Esophagus (tissue), 2 donors: Measurements from ENCODE around the gene CLDN6. TPM values are rescaled to one million over a fixed set of nuclear protein-coding genes. Genes with fewer than 3 reads are reported as not detected.

Source experiments
- H3K27ac ChIP-seq, 2 donors: one replicate each; pipeline ENCODE4 v1.5.1; 2013; ENCODE audit warnings: low read depth in 2 of 2, mild to moderate bottlenecking in 2 of 2, inconsistent platforms in 1 of 2, low read length in 1 of 2, moderate library complexity in 1 of 2
- H3K27me3 ChIP-seq, 2 donors: one replicate each; pipeline ENCODE4 v1.6.1; 2013; ENCODE audit warnings: low read length in 2 of 2, control low read depth in 1 of 2, mild to moderate bottlenecking in 1 of 2; ENCODE audit not compliant: insufficient read depth in 2 of 2, control insufficient read depth in 1 of 2
- H3K36me3 ChIP-seq, 2 donors: one replicate each; pipeline ENCODE4 v1.6.1; 2013; ENCODE audit warnings: low read length in 1 of 2; ENCODE audit not compliant: control insufficient read depth in 2 of 2, insufficient read depth in 2 of 2
- H3K4me1 ChIP-seq, 2 donors: one replicate each; pipeline ENCODE4 v1.6.1; 2013; ENCODE audit warnings: low read length in 1 of 2; ENCODE audit not compliant: control insufficient read depth in 2 of 2, insufficient read depth in 2 of 2
- H3K4me3 ChIP-seq, 2 donors: one replicate each; pipeline ENCODE4 v1.5.1; 2013; ENCODE audit warnings: low read length in 2 of 2, mild to moderate bottlenecking in 2 of 2, low read depth in 1 of 2, moderate library complexity in 1 of 2
- H3K9me3 ChIP-seq, 2 donors: one replicate each; pipeline ENCODE4 v1.6.1; 2013; ENCODE audit warnings: mild to moderate bottlenecking in 2 of 2, low read depth in 1 of 2, low read length in 1 of 2, moderate library complexity in 1 of 2; ENCODE audit not compliant: control insufficient read depth in 2 of 2, insufficient read depth in 1 of 2
- WGBS, 2 donors: extraction: QIAGEN DNeasy Blood & Tissue Kit; methylation state at CpG; one replicate each; pipeline ENCODE4 v1.1.7; 2013; 5-methylcytosine and 5-hydroxymethylcytosine counted together
- polyA plus RNA-seq, 2 donors: library from polyadenylated mRNA; stranded (reverse); fragments of 200-250 nt; gene quantifications; one replicate each; pipeline ENCODE4 v1.2.3, GENCODE V29; 2013
- donor health status: healthy with polysubstance abuse.
- donor health status: Bipolar disorder and iron deficiency.

Gene CLDN6
- polyA plus RNA-seq, 2 donors, result 0.06 TPM; not detected in 1

DNA sequence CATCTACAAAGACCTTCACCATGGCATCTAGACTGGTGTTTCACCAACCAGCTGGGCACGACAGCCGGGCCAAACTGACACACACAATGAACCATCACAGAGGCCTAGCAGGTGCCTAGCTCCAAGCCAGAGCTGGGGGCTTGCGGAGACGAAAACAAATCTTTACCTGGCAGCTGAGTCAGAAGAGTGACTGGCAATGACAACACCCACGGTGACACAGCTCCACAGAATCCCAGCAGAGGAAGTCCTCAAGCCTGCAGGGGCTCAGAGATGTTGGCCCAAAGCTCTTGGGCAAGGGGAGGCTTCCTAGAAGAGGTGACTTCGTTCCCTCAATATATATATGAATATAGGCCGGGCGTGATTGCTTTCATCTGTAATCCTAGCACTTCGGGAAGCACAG lies 33.5 kb upstream of the CLDN6 start:
- Histone ChIP-seq H3K4me1 (peaks cover 2 to 4% of the 10 kb centered on the region in 2 donors), H3K9me3 (no peaks in the 10 kb centered on the region), H3K27me3 (peaks cover 0 to 9% of the 10 kb centered on the region in 2 donors), H3K4me3 (no peak overlapping the region), H3K36me3 (peaks cover 0 to 5% of the 10 kb centered on the region in 2 donors), H3K27ac (no peak overlapping the region)
- WGBS, 2 donors, result 57 to 73% methylated on average over 9 of the region's 9 CpGs

- no peaks in the 10 kb centered on the region for H3K9me3 ChIP-seq
- no peak overlapping the region for H3K4me3 ChIP-seq
- peaks cover 0 to 9% of the 10 kb centered on the region in 2 donors for H3K27me3 ChIP-seq
- peaks cover 2 to 4% of the 10 kb centered on the region in 2 donors for H3K4me1 ChIP-seq
- WGBS, 2 donors, result 37 to 42% methylated on average over 4 of the region's 4 CpGs
- peaks cover 0 to 5% of the 10 kb centered on the region in 2 donors for H3K36me3 ChIP-seq
- H3K27ac ChIP-seq, result no peak overlapping the region
Measured at GRCh38 chr16:3051009-3051408, 33.0 kb upstream of the CLDN6 start.

DNA sequence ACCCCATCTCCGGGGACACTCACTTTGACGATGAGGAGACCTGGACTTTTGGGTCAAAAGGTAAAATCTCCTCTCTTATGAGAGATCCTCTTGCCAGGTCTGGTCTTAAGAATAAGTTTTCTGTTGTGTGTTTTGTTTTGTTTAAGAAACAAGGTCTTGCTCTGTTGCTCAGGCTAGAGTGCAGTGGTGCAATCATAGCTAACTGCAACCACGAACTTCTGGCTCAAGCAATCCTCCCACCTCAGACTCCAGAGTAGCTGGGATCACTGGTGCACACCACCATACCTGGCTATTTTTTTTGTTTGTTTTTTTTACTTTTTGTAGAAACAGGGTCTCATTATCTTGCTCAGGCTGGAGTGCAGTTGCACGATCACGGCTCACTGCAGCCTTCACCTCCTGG lies 32.5 kb upstream of the CLDN6 start:
- 74 to 86% methylated on average over 5 of the region's 5 CpGs for WGBS, 2 donors
- peaks cover 0 to 13% of the 10 kb centered on the region in 2 donors for H3K27me3 ChIP-seq
- peaks cover 4 to 7% of the 10 kb centered on the region in 2 donors for H3K4me1 ChIP-seq
- peaks cover 0 to 5% of the 10 kb centered on the region in 2 donors for H3K36me3 ChIP-seq
- no peaks in the 10 kb centered on the region for H3K9me3 ChIP-seq
- H3K27ac ChIP-seq, result no peak overlapping the region
- no peak overlapping the region for H3K4me3 ChIP-seq

DNA sequence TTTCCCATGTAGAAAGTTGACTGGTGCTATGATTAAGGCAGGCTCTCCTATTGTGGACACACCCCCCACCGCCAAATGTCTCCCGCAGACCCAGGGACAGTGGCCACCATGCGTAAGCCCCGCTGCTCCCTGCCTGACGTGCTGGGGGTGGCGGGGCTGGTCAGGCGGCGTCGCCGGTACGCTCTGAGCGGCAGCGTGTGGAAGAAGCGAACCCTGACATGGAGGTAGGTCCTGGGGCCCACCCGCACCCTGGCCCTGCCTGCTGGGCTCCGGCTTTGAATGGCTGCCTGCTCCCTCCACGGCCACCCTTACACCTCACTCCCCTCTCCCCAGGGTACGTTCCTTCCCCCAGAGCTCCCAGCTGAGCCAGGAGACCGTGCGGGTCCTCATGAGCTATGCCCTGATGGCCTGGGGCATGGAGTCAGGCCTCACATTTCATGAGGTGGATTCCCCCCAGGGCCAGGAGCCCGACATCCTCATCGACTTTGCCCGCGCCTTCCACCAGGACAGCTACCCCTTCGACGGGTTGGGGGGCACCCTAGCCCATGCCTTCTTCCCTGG lies 32.0 kb upstream of the CLDN6 start:
- WGBS, 2 donors, result 79 to 86% methylated on average over 26 of the region's 26 CpGs
- Histone ChIP-seq H3K4me3 (no peak overlapping the region), H3K27me3 (peaks cover 0 to 14% of the 10 kb centered on the region in 2 donors)

DNA sequence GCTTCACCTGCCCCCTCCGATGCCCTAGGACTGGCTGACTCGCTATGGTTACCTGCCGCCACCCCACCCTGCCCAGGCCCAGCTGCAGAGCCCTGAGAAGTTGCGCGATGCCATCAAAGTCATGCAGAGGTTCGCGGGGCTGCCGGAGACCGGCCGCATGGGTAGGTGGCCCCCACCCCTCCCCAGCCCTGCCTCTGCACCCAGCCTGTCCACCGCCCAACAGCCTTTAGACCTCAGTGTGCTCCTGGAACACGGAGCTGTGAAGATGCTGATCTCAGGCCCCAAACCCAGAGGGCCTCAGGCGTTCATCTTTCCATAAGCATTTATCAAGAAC lies 29.4 kb upstream of the CLDN6 start:
- no peak overlapping the region for H3K4me3 ChIP-seq
- H3K27me3 ChIP-seq, result peaks cover 0 to 20% of the 10 kb centered on the region in 2 donors
- H3K27ac ChIP-seq, result no peak overlapping the region
- no peaks in the 10 kb centered on the region for H3K36me3 ChIP-seq
- WGBS, 2 donors, result 15 to 16% methylated on average over 13 of the region's 13 CpGs
- peaks cover 5 to 6% of the 10 kb centered on the region in 2 donors for H3K4me1 ChIP-seq
- H3K9me3 ChIP-seq, result no peaks in the 10 kb centered on the region

More for the DNA sequence above, 32.0 kb upstream of the CLDN6 start:
- Histone ChIP-seq H3K27ac (no peak overlapping the region), H3K4me1 (peaks cover 6 to 7% of the 10 kb centered on the region in 2 donors), H3K9me3 (no peaks in the 10 kb centered on the region), H3K36me3 (peaks cover 0 to 5% of the 10 kb centered on the region in 2 donors)

- Histone ChIP-seq H3K27ac (no peak overlapping the region), H3K4me1 (peaks cover 5 to 6% of the 10 kb centered on the region in 2 donors), H3K27me3 (peaks cover 0 to 20% of the 10 kb centered on the region in 2 donors), H3K4me3 (peak overlapping the region; percentile 30 to 51), H3K9me3 (no peaks in the 10 kb centered on the region), H3K36me3 (no peaks in the 10 kb centered on the region)
- WGBS, 2 donors, result 1 to 2% methylated on average over 43 to 54 of the region's 54 CpGs
Measured at GRCh38 chr16:3046641-3047386, 28.8 kb upstream of the CLDN6 start.

- Histone ChIP-seq H3K27me3 (peaks cover 0 to 20% of the 10 kb centered on the region in 2 donors), H3K4me3 (peak within 1 kb of the TSS; percentile 30 to 51), H3K4me1 (peaks cover 5 to 6% of the 10 kb centered on the region in 2 donors), H3K36me3 (no peaks in the 10 kb centered on the region), H3K9me3 (no peaks in the 10 kb centered on the region), H3K27ac (no peak within 1 kb of the TSS)
- 1 to 2% methylated on average over 47 to 86 of the region's 86 CpGs for WGBS, 2 donors
Measured at GRCh38 chr16:3045758-3046640, 28.0 kb upstream of the CLDN6 start, which contains the start of gene MMP25. Gene MMP25, plus strand, starts transcription at chr16:3046561. Its CDS starts 357 bp downstream, at chr16:3046918.

GRCh38 chr16:3044708-3045107 lies 26.7 kb upstream of the CLDN6 start:
- no peak overlapping the region for H3K27ac ChIP-seq
- peaks cover 5 to 6% of the 10 kb centered on the region in 2 donors for H3K4me1 ChIP-seq
- no peak overlapping the region for H3K4me3 ChIP-seq
- H3K27me3 ChIP-seq, result peaks cover 0 to 20% of the 10 kb centered on the region in 2 donors
- H3K36me3 ChIP-seq, result no peaks in the 10 kb centered on the region
- H3K9me3 ChIP-seq, result no peaks in the 10 kb centered on the region
- 90 to 91% methylated on average over 6 of the region's 6 CpGs for WGBS, 2 donors

- no peak overlapping the region for H3K4me3 ChIP-seq
- H3K9me3 ChIP-seq, result no peaks in the 10 kb centered on the region
- WGBS, 2 donors, result 83 to 84% methylated on average over 3 of the region's 3 CpGs
- H3K4me1 ChIP-seq, result peaks cover 5 to 6% of the 10 kb centered on the region in 2 donors
- no peaks in the 10 kb centered on the region for H3K36me3 ChIP-seq
- no peak overlapping the region for H3K27ac ChIP-seq
- peaks cover 0 to 14% of the 10 kb centered on the region in 2 donors for H3K27me3 ChIP-seq
Measured at GRCh38 chr16:3042376-3042775, 24.4 kb upstream of the CLDN6 start.
